Urinary bladder (tissue), 4 donors: Measurements from ENCODE around the gene TPM3. TPM values are rescaled to one million over a fixed set of nuclear protein-coding genes. Genes with fewer than 3 reads are reported as not detected.
A peak's percentile ranks its signal among the peaks of the same experiment; 100 is the strongest.

Source experiments
- DNase-seq: peaks from one replicate; pipeline ENCODE4 v3.0.0-alpha.2; 2015; ENCODE audit errors: extremely low spot score
- H3K27ac ChIP-seq: one replicate; pipeline ENCODE4 v1.5.1; 2013; ENCODE audit warnings: low read depth, mild to moderate bottlenecking, moderate library complexity
- H3K36me3 ChIP-seq: one replicate; pipeline ENCODE4 v1.6.1; 2013; ENCODE audit warnings: mild to moderate bottlenecking, moderate library complexity; ENCODE audit not compliant: insufficient read depth
- H3K4me1 ChIP-seq: one replicate; pipeline ENCODE4 v1.6.1; 2013; ENCODE audit warnings: mild to moderate bottlenecking, moderate library complexity; ENCODE audit not compliant: insufficient read depth
- H3K4me3 ChIP-seq: one replicate; pipeline ENCODE4 v1.5.1; 2013; ENCODE audit warnings: low read depth, low read length
- WGBS: extraction: QIAGEN DNeasy Blood & Tissue Kit; methylation state at CpG from one replicate; pipeline ENCODE4 v1.1.7; 2013; 5-methylcytosine and 5-hydroxymethylcytosine counted together
- polyA plus RNA-seq: library from polyadenylated mRNA; stranded (reverse); fragments of 200-250 nt; gene quantifications from one replicate; pipeline ENCODE4 v1.2.3, GENCODE V29; 2013
- total RNA-seq: library from RNA; depleted of rRNA; stranded (reverse); fragments of >200 nt; gene quantifications from one replicate; pipeline ENCODE4 v1.2.3, GENCODE V29; 2014
- donor health status: healthy with polysubstance abuse.
- donor health status: healthy.

TPM3 gene
- total and polyA plus RNA-seq, 2 donors: 145 to 180 TPM

DNA sequence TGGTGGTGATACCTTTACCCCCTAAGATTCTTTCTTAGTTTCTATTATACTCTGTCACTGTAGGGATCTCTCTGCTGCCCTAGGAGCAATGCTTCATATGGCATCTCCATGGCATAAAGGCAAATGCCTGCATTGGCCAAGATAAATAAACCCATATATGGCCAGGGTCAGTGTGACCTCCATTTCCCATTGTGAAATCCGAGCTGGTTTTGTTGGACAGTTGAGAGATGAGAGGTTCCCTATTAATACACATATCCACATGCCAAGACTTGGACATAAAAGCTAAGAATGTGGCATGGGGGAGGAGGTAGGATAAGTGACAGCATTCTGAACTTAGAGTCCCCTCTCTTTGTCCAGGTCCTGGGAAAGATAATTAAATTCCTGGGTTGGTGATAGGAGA lies 1.4 kb downstream of the TPM3 start:
- Histone ChIP-seq H3K4me1 (no peaks in the 10 kb centered on the region), H3K36me3 (no peaks in the 10 kb centered on the region), H3K4me3 (no peak overlapping the region), H3K27ac (no peak overlapping the region)
- 19% methylated on average over 1 of the region's 1 CpG for WGBS
- no peak for DNase-seq

- no peak overlapping the region for H3K27ac ChIP-seq
Measured at GRCh38 chr1:154186852-154187501, 4.9 kb downstream of the TPM3 start.

GRCh38 chr1:154186177-154186576 lies 5.7 kb downstream of the TPM3 start:
- WGBS: 40% methylated on average over 1 of the region's 1 CpG
- Histone ChIP-seq H3K4me3 (no peak overlapping the region), H3K27ac (no peak overlapping the region), H3K4me1 (no peaks in the 10 kb centered on the region), H3K36me3 (no peaks in the 10 kb centered on the region)
- DNase-seq: no peak

More at GRCh38 chr1:154186852-154187501, 4.9 kb downstream of the TPM3 start:
- Histone ChIP-seq H3K4me3 (no peak overlapping the region), H3K36me3 (no peaks in the 10 kb centered on the region), H3K4me1 (no peaks in the 10 kb centered on the region)
- DNase-seq: no peak
- 23% methylated on average over 2 of the region's 2 CpGs for WGBS

- Histone ChIP-seq H3K36me3 (no peaks in the 10 kb centered on the region), H3K27ac (peak overlapping the region; percentile 93), H3K4me3 (peak overlapping the region; percentile 67), H3K4me1 (no peaks in the 10 kb centered on the region)
- WGBS: 5% methylated on average over 41 of the region's 41 CpGs
- DNase-seq: peak; percentile 87
Measured at GRCh38 chr1:154183046-154183915, 8.6 kb downstream of the TPM3 start.

- no peaks in the 10 kb centered on the region for H3K36me3 ChIP-seq
- peak overlapping the region; percentile 88 for H3K27ac ChIP-seq
- DNase-seq: peak; percentile 46
- under 1% methylated on average over 35 of the region's 35 CpGs for WGBS
- peaks cover under 1% of the 10 kb centered on the region for H3K4me1 ChIP-seq
- peak overlapping the region; percentile 67 for H3K4me3 ChIP-seq
Measured at GRCh38 chr1:154182344-154183045, 9.4 kb downstream of the TPM3 start.

DNA sequence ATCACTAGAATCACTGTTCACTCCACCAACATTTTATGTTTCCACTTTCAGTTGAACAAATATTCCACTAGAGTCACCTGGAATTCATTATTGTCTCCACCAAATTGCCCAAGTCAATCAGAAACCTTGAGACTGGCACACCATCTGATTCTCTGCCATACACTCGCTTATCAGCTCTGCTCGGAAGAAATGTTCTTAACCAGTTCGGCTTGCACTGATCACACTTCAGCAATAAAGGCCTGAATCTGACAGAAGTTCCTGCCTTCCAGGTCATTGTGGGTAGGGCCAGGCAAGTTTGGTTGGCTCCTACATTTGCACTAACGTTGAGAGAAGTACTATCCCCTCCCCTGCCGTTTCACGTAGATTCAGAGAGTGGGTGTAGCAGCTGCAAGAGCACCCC lies 10.0 kb downstream of the TPM3 start:
- Histone ChIP-seq H3K36me3 (no peaks in the 10 kb centered on the region), H3K4me3 (peak overlapping the region; percentile 67), H3K4me1 (peaks cover 2% of the 10 kb centered on the region), H3K27ac (no peak overlapping the region)
- under 1% methylated on average over 6 of the region's 6 CpGs for WGBS
- no peak for DNase-seq

GRCh38 chr1:154179946-154180687 lies 11.8 kb downstream of the TPM3 start:
- no peak for DNase-seq
- Histone ChIP-seq H3K4me1 (peaks cover 2% of the 10 kb centered on the region), H3K27ac (no peak overlapping the region), H3K36me3 (no peaks in the 10 kb centered on the region), H3K4me3 (no peak overlapping the region)
- WGBS: 70% methylated on average over 3 of the region's 3 CpGs

- Histone ChIP-seq H3K27ac (no peak overlapping the region), H3K36me3 (no peaks in the 10 kb centered on the region), H3K4me3 (no peak overlapping the region), H3K4me1 (peaks cover 2% of the 10 kb centered on the region)
- WGBS: 71% methylated on average over 10 of the region's 10 CpGs
- no peak for DNase-seq
Measured at GRCh38 chr1:154178911-154179811, 12.7 kb downstream of the TPM3 start.

DNA sequence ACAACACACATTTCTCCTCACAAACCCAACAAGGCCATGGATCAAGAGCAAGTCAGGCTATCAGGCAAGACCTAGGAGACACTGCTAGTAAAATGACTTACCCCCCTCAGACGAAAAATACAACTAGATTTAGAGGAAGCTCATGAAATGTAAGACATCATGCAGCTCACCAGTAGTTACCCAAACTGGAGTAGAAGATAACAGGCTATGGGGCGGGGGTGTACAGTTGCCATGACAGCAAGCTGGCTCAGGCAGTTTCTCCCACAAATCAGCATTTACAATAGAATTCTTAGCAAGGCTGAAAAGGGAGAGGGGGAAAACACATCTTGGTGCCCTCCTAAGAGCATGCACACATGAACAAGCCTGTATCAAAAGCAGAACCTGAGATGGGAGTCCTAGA lies 13.9 kb downstream of the TPM3 start:
- Histone ChIP-seq H3K4me1 (peaks cover 2% of the 10 kb centered on the region), H3K36me3 (no peaks in the 10 kb centered on the region), H3K27ac (no peak overlapping the region), H3K4me3 (no peak overlapping the region)
- DNase-seq: no peak
- WGBS: 29% methylated on average over 2 of the region's 2 CpGs

GRCh38 chr1:154176337-154176736 lies 15.6 kb downstream of the TPM3 start:
- Histone ChIP-seq H3K36me3 (no peaks in the 10 kb centered on the region), H3K4me1 (peaks cover 2% of the 10 kb centered on the region), H3K27ac (no peak overlapping the region), H3K4me3 (no peak overlapping the region)
- 21% methylated on average over 2 of the region's 2 CpGs for WGBS
- DNase-seq: no peak

DNA sequence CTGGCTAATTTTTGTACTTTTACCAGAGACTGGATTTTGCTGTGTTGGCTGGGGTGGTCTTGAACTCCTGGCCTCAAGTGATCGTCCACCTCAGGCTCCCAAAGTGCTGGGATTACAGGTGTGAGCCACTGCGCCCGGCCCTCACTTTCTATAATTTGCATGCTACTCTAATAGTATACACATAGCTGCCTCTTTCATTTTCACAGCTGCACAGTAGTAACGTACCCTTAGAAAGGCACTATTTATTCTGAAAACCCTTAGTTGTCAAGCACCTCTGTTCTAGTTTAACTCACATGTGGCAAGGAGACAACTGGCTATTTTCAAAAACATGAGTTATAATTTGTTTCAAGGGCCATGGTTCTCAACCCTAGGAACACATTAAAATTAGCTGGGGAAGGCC lies 17.2 kb downstream of the TPM3 start:
- Histone ChIP-seq H3K27ac (no peak overlapping the region), H3K4me3 (no peak overlapping the region), H3K4me1 (peaks cover 2% of the 10 kb centered on the region), H3K36me3 (peaks cover under 1% of the 10 kb centered on the region)
- 92% methylated on average over 4 of the region's 4 CpGs for WGBS
- no peak for DNase-seq

DNA sequence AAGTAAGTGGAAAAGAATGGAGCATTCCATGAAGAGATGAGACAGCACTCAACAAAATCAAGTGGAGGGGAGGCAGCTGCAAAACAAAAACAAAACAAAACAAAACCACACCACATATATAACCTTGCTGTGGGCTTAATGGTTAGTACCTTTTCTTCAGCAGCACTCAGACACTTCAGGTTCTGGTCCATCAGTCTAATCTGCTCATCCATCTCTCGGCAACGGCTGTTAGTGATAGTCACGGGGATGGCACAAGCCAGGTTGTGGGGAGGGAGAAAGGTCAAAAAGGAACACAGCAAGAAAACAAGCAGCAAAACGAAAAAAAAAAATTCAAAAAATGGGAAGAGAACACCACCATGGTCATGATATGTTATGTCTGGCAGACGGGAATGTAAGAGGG lies 20.0 kb downstream of the TPM3 start:
- Histone ChIP-seq H3K4me3 (no peak overlapping the region), H3K4me1 (no peaks in the 10 kb centered on the region), H3K36me3 (peaks cover 2% of the 10 kb centered on the region), H3K27ac (no peak overlapping the region)
- WGBS: 91% methylated on average over 5 of the region's 5 CpGs
- no peak for DNase-seq
